Fibroblast of lung (primary cell): ENCODE results near the gene FIBCD1.

Source experiments
- CTCF ChIP-seq, 2 donors: IDR thresholded peaks in 1 of 2; conservative IDR thresholded peaks in 1 of 2; 1 replicate in 1 of 2; 2 replicates in 1 of 2; pipeline ENCODE4 v1.5.1; 2011 to 2012; ENCODE audit warnings: low read length in 2 of 2, control low read depth in 1 of 2, inconsistent platforms in 1 of 2, low read depth in 1 of 2, mild to moderate bottlenecking in 1 of 2
- EZH2 ChIP-seq: IDR thresholded peaks from 2 replicates; pipeline ENCODE4 v1.5.1; 2012; ENCODE audit warnings: low read length, control low read depth, mild to moderate bottlenecking; ENCODE audit errors: missing control alignments

GRCh38 chr9:130872508-130872907 lies 66.5 kb downstream of the FIBCD1 start:
- TF ChIP-seq CTCF (conservative IDR thresholded peaks at IDR 0.05 in 1 of 2, IDR thresholded peaks at IDR 0.05 in 1 of 2; ENCODE audit: low read depth in 1 of 2, low read length in 2 of 2) (no peak), EZH2 (no peak)
